GM21576 (cell line): Measurements from ENCODE around the gene MASP2.
"Not testable (repeated sequence)": the region's sequence is repeated elsewhere in the genome, so short reads cannot be mapped to it uniquely, and the experiment has no call there.

Experiments used
- ATAC-seq: cut with Tn5 transposase; IDR thresholded peaks from one replicate; pipeline ENCODE4 v1.9.1; 2021; ENCODE audit warnings: mild to moderate bottlenecking, moderate library complexity; ENCODE audit not compliant: unreplicated experiment

MASP2 gene

GRCh38 chr1:11039351-11040104 is 7.5 kb downstream of the MASP2 start:
- no peak for ATAC-seq

- ATAC-seq = no peak
Measured at GRCh38 chr1:11037740-11038182, 9.3 kb downstream of the MASP2 start.

- ATAC-seq = not testable (repeated sequence)
Measured at GRCh38 chr1:11037019-11037739, 9.9 kb downstream of the MASP2 start.

- no peak for ATAC-seq
Measured at GRCh38 chr1:11031624-11032262, 15.3 kb downstream of the MASP2 start.

GRCh38 chr1:11030865-11031264 is 16.2 kb downstream of the MASP2 start:
- ATAC-seq = no peak

- no peak for ATAC-seq
Measured at GRCh38 chr1:11028018-11028417, 19.0 kb downstream of the MASP2 start.

- ATAC-seq = no peak
Measured at GRCh38 chr1:11027316-11027715, 19.7 kb downstream of the MASP2 start.

- ATAC-seq = no peak
Measured at GRCh38 chr1:11026903-11027302, 20.1 kb downstream of the MASP2 start.

GRCh38 chr1:11026052-11026451 is 21.0 kb downstream of the MASP2 start:
- no peak for ATAC-seq

GRCh38 chr1:11025618-11026017 is 21.4 kb downstream of the MASP2 start:
- no peak for ATAC-seq

- ATAC-seq = no peak
Measured at GRCh38 chr1:11024874-11025203, 22.2 kb downstream of the MASP2 start.

GRCh38 chr1:11024154-11024873 is 22.7 kb downstream of the MASP2 start:
- no peak for ATAC-seq

GRCh38 chr1:11023201-11023600 is 23.8 kb downstream of the MASP2 start:
- ATAC-seq = no peak

- ATAC-seq = no peak
Measured at GRCh38 chr1:11019971-11020370, 27.1 kb downstream of the MASP2 start.

GRCh38 chr1:11019358-11019757 is 27.7 kb downstream of the MASP2 start:
- ATAC-seq = not testable (repeated sequence)

- ATAC-seq = no peak
Measured at GRCh38 chr1:11013160-11013531, 33.9 kb downstream of the MASP2 start.

GRCh38 chr1:11012260-11013159 is 34.5 kb downstream of the MASP2 start, which contains the start of gene TARDBP:
Gene TARDBP (plus strand): TSS chr1:11012654. CDS start chr1:11013728, 1,074 bp downstream.
- peak; percentile 84 for ATAC-seq

- no peak for ATAC-seq
Measured at GRCh38 chr1:11000526-11000925, 46.5 kb downstream of the MASP2 start.

GRCh38 chr1:10996100-10996499 is 50.9 kb downstream of the MASP2 start:
- no peak for ATAC-seq

GRCh38 chr1:10992864-10993263 is 54.2 kb downstream of the MASP2 start:
- ATAC-seq = no peak
